ENCODE data around the gene CHI3L2. TPM values are rescaled to one million over a fixed set of nuclear protein-coding genes. Genes with fewer than 3 reads are reported as not detected.

Gene CHI3L2
- total and polyA plus RNA-seq, 10 of the 15 experiments (the other 5 are each of a cell fraction or from before 2014, with no cell fraction given), result 37.1 to 508 (median 98.3) TPM

- Histone ChIP-seq H3K36me3 (ENCODE audit: control insufficient read depth in 2 of 2, insufficient read depth in 2 of 2, low read length in 1 of 2) (no peaks in the 10 kb centered on the region), H3K27ac (ENCODE audit: control insufficient read depth, insufficient read depth) (peak overlapping the region; percentile 100), H2AFZ (ENCODE audit: control insufficient read depth, low read depth, low read length) (no peak overlapping the region), H3K79me2 (ENCODE audit: control insufficient read depth, insufficient read depth, low read length) (peaks cover 20% of the 10 kb centered on the region), H4K20me1 (ENCODE audit: control insufficient read depth, insufficient read depth) (no peaks in the 10 kb centered on the region), H3K4me2 (ENCODE audit: control insufficient read depth, insufficient read depth) (peak overlapping the region; percentile 19), H3K4me3 (peak overlapping the region; percentile 16; the same call in 1 of the 2 replicates), H3K4me1 (ENCODE audit: control insufficient read depth, insufficient read depth, low read length) (peaks cover 85% of the 10 kb centered on the region), H3K27me3 (replicated peaks in 1 of 2; ENCODE audit: control insufficient read depth in 2 of 2, insufficient read depth in 2 of 2, low read length in 1 of 2) (no peaks in the 10 kb centered on the region), H3K9ac (ENCODE audit: control insufficient read depth, insufficient read depth, low read length) (peak overlapping the region; percentile 72), H3K9me3 (replicated peaks; ENCODE audit: control insufficient read depth, insufficient read depth, low read length) (no peaks in the 10 kb centered on the region)
- no TSS peak for BruUV-seq (replicated peaks)
- FAIRE-seq, result no peak
- no peak for DNase-seq (ENCODE audit: low read depth, low spot score)
- in situ Hi-C loops (cut with MboI), result no loop called here
- CTCF ChIA-PET, result interaction anchor here (0.9 to 8.9 kb wide), 10 partner anchors 8 to 225 kb away, joined by 3 to 239 read pairs (median 4); partner anchors contain the start of gene DENND2D
- RAD21 ChIA-PET (ENCODE audit: unreplicated experiment), result interaction anchor here (0.7 to 9.9 kb wide), 13 partner anchors 9 to 383 kb away, joined by 3 to 542 read pairs (median 4); partner anchors contain the start of genes CD53, CEPT1, DENND2D and DRAM2
- ATAC-seq, result peak; percentile 1; the same call in 2 of the 3 replicates
- 10% methylated on average over 5 of the region's 5 CpGs for WGBS (ENCODE audit: insufficient coverage, insufficient replicate concordance, low lambda C conversion rate, missing lambda C conversion rate)
- POLR2A ChIA-PET, result interaction anchor here (0.7 to 8.8 kb wide), 9 partner anchors 10 to 346 kb away, joined by 3 to 371 read pairs (median 9); partner anchors contain the start of genes CEPT1, DENND2D and DRAM2
- intact Hi-C loops (cut with micrococcal nuclease; ENCODE audit: unreplicated experiment), result loop anchor here (5.0 kb wide), 1 partner anchor 345 kb away; the partner anchor contains the start of gene CD53
- SMC1A ChIA-PET (ENCODE audit: uncharacterized antibody, unreplicated experiment), result interaction anchor here (1.1 to 12.4 kb wide), 19 partner anchors 9 to 553 kb away, joined by 3 to 284 read pairs (median 17); partner anchors contain the start of genes CD53, CEPT1, DENND2D and DRAM2
- TF ChIP-seq RCOR1 (conservative IDR thresholded peaks at IDR 0.05; ENCODE audit: low read depth, low read length), result no peak
- no peak for TF ChIP-seq CREB1 (IDR thresholded peaks at IDR 0.05; ENCODE audit: low read depth)
- TF ChIP-seq E4F1 (IDR thresholded peaks at IDR 0.05; ENCODE audit: borderline replicate concordance, partially characterized antibody), result no peak
- no peak for TF ChIP-seq SUPT20H (IDR thresholded peaks at IDR 0.05; ENCODE audit: borderline replicate concordance, control insufficient read depth, low read depth, low read length)
- no peak for TF ChIP-seq MAX (IDR thresholded peaks at IDR 0.05; ENCODE audit: low read depth, low read length)
- TF ChIP-seq CREM (IDR thresholded peaks at IDR 0.05; ENCODE audit: low read depth), result no peak
- no peak for TF ChIP-seq EZH2 (IDR thresholded peaks at IDR 0.05; ENCODE audit: borderline replicate concordance, control insufficient read depth, low read depth, low read length)
- TF ChIP-seq NFYB (IDR thresholded peaks at IDR 0.05; ENCODE audit: insufficient read depth, low read depth, low read length), result no peak
- no peak for TF ChIP-seq RFX5 (IDR thresholded peaks at IDR 0.05; ENCODE audit: low read depth, low read length)
- TF ChIP-seq WRNIP1 (IDR thresholded peaks at IDR 0.05; ENCODE audit: borderline replicate concordance, low read depth, low read length), result no peak
- TF ChIP-seq EGR1 (IDR thresholded peaks at IDR 0.05; ENCODE audit: borderline replicate concordance in 1 of 2, low read depth in 2 of 2, low read length in 2 of 2), result no peak
- no peak for TF ChIP-seq POLR2A (IDR thresholded peaks at IDR 0.05; ENCODE audit: low read depth, low read length)
- TF ChIP-seq IKZF1 (conservative IDR thresholded peaks at IDR 0.05), result no peak
- no peak for TF ChIP-seq ZNF384 (IDR thresholded peaks at IDR 0.05; ENCODE audit: borderline replicate concordance, low read depth, low read length)
- no peak for TF ChIP-seq BRCA1 (IDR thresholded peaks at IDR 0.05; ENCODE audit: low read depth, low read length)
- no peak for TF ChIP-seq ZNF687 (IDR thresholded peaks at IDR 0.05)
Observed at GRCh38 chr1:111217183-111217910, 10.2 kb upstream of the CHI3L2 start.

All from GM12878 (cell line).